ENCODE results near the gene PGAM5.

PGAM5 gene

GRCh38 chr12:132739600-132740312 is 29.1 kb downstream of the PGAM5 start:
- H3F3A ChIP-seq (ENCODE audit: control insufficient read depth, insufficient read depth) = 0 out of 2 replicates have a peak, but pooled peaks cover 4% of the 10 kb centered on the region
- no peak overlapping the region for H3K4me3 ChIP-seq (ENCODE audit: low read length)
- no peak overlapping the region for H3K27ac ChIP-seq (ENCODE audit: low read depth, low read length)
- peaks cover 69% of the 10 kb centered on the region for H3K79me2 ChIP-seq (ENCODE audit: control insufficient read depth, low read length)
- H3K36me3 ChIP-seq (ENCODE audit: control insufficient read depth, low read length) = peaks cover 92% of the 10 kb centered on the region
- H3K9me3 ChIP-seq (ENCODE audit: control insufficient read depth, insufficient read depth, low read length) = no peaks in the 10 kb centered on the region
- no peak for TF ChIP-seq EZH2phosphoT487 (IDR thresholded peaks at IDR 0.05; ENCODE audit: borderline replicate concordance, low read length)
- no peak for TF ChIP-seq CTCF (IDR thresholded peaks at IDR 0.05; ENCODE audit: low read depth, low read length, poor library complexity, severe bottlenecking)
- no peaks in the 10 kb centered on the region for H3K4me1 ChIP-seq (ENCODE audit: control insufficient read depth, low read length)
- H3K9me2 ChIP-seq (replicated peaks; ENCODE audit: control insufficient read depth, low read length) = no peaks in the 10 kb centered on the region
- H3K27me3 ChIP-seq (ENCODE audit: control insufficient read depth, low read length) = no peaks in the 10 kb centered on the region
- peaks cover 5% of the 10 kb centered on the region; the same call in 1 of the 2 replicates for H4K20me1 ChIP-seq (ENCODE audit: control insufficient read depth, insufficient read depth, low read depth, low read length)
- H3K4me2 ChIP-seq (ENCODE audit: low read length) = no peak overlapping the region

GRCh38 chr12:132740313-132740646 is 29.6 kb downstream of the PGAM5 start:
- H3K9me2 ChIP-seq (replicated peaks; ENCODE audit: control insufficient read depth, low read length) = no peaks in the 10 kb centered on the region
- H3K79me2 ChIP-seq (ENCODE audit: control insufficient read depth, low read length) = peaks cover 71% of the 10 kb centered on the region
- no peak overlapping the region for H3K4me2 ChIP-seq (ENCODE audit: low read length)
- H3K36me3 ChIP-seq (ENCODE audit: control insufficient read depth, low read length) = peaks cover 92% of the 10 kb centered on the region
- TF ChIP-seq CTCF (IDR thresholded peaks at IDR 0.05; ENCODE audit: low read depth, low read length, poor library complexity, severe bottlenecking) (no peak), EZH2phosphoT487 (IDR thresholded peaks at IDR 0.05; ENCODE audit: borderline replicate concordance, low read length) (no peak)
- H3K4me3 ChIP-seq (ENCODE audit: low read length) = no peak overlapping the region
- H3K9me3 ChIP-seq (ENCODE audit: control insufficient read depth, insufficient read depth, low read length) = no peaks in the 10 kb centered on the region
- H4K20me1 ChIP-seq (ENCODE audit: control insufficient read depth, insufficient read depth, low read depth, low read length) = peaks cover 5% of the 10 kb centered on the region; the same call in 1 of the 2 replicates
- H3F3A ChIP-seq (ENCODE audit: control insufficient read depth, insufficient read depth) = 0 out of 2 replicates have a peak, but pooled peaks cover 4% of the 10 kb centered on the region
- no peaks in the 10 kb centered on the region for H3K27me3 ChIP-seq (ENCODE audit: control insufficient read depth, low read length)
- H3K27ac ChIP-seq (ENCODE audit: low read depth, low read length) = no peak overlapping the region
- H3K4me1 ChIP-seq (ENCODE audit: control insufficient read depth, low read length) = no peaks in the 10 kb centered on the region

GRCh38 chr12:132740652-132741051 is 30.0 kb downstream of the PGAM5 start:
- Histone ChIP-seq H3K4me1 (ENCODE audit: control insufficient read depth, low read length) (no peaks in the 10 kb centered on the region), H3K9me3 (ENCODE audit: control insufficient read depth, insufficient read depth, low read length) (no peaks in the 10 kb centered on the region), H3K4me2 (ENCODE audit: low read length) (no peak overlapping the region), H3K79me2 (ENCODE audit: control insufficient read depth, low read length) (peaks cover 74% of the 10 kb centered on the region), H3K27ac (ENCODE audit: low read depth, low read length) (no peak overlapping the region), H4K20me1 (ENCODE audit: control insufficient read depth, insufficient read depth, low read depth, low read length) (peaks cover 5% of the 10 kb centered on the region; the same call in 1 of the 2 replicates), H3K4me3 (ENCODE audit: low read length) (no peak overlapping the region), H3K27me3 (ENCODE audit: control insufficient read depth, low read length) (no peaks in the 10 kb centered on the region), H3K9me2 (replicated peaks; ENCODE audit: control insufficient read depth, low read length) (no peaks in the 10 kb centered on the region), H3F3A (ENCODE audit: control insufficient read depth, insufficient read depth) (0 out of 2 replicates have a peak, but pooled peaks cover 4% of the 10 kb centered on the region), H3K36me3 (ENCODE audit: control insufficient read depth, low read length) (peaks cover 92% of the 10 kb centered on the region)
- TF ChIP-seq CTCF (IDR thresholded peaks at IDR 0.05; ENCODE audit: low read depth, low read length, poor library complexity, severe bottlenecking) (no peak), EZH2phosphoT487 (IDR thresholded peaks at IDR 0.05; ENCODE audit: borderline replicate concordance, low read length) (no peak)

Measured in DOHH2 (cell line).